Neural cell (in vitro differentiated cells): Measurements from ENCODE around the gene AKAP9. TPM values are rescaled to one million over a fixed set of nuclear protein-coding genes. Genes with fewer than 3 reads are reported as not detected.
"Not testable (repeated sequence)": the region's sequence is repeated elsewhere in the genome, so short reads cannot be mapped to it uniquely, and the experiment has no call there.

ENCODE experiments used
- H2AFZ ChIP-seq: fragments of 200-600, 300-800 bp; sonication (generic), shearing (Covaris generic); 2 replicates; pipeline ENCODE4 v1.6.0; 2014; ENCODE audit warnings: low read depth, mild to moderate bottlenecking, antibody characterized with exemption, low read length, moderate library complexity
- H3F3A ChIP-seq: fragments of 200-600 bp; shearing (Covaris generic); 2 replicates; pipeline ENCODE4 v1.6.1; 2016; ENCODE audit warnings: mild to moderate bottlenecking, moderate library complexity, mixed read lengths, antibody characterized with exemption, low read length; ENCODE audit not compliant: insufficient read depth, poor library complexity, severe bottlenecking
- H3K27ac ChIP-seq: fragments of 200-600, 300-800 bp; sonication (generic), shearing (Covaris generic); 2 replicates; pipeline ENCODE4 v1.5.1; 2014; ENCODE audit warnings: mild to moderate bottlenecking, low read length, moderate library complexity
- H3K27me3 ChIP-seq: fragments of 300-800, 200-600 bp; sonication (generic), shearing (Covaris generic); 2 replicates; pipeline ENCODE4 v1.6.0; 2014; ENCODE audit warnings: mild to moderate bottlenecking, low read depth, low read length, moderate library complexity; ENCODE audit not compliant: insufficient read depth
- H3K36me3 ChIP-seq: fragments of 300-800, 200-600 bp; sonication (generic), shearing (Covaris generic); 2 replicates; pipeline ENCODE4 v1.5.1; 2014; ENCODE audit warnings: mild to moderate bottlenecking, antibody characterized with exemption, low read length, moderate library complexity; ENCODE audit not compliant: insufficient read depth
- H3K4me2 ChIP-seq: fragments of 300-800, 200-600 bp; sonication (generic), shearing (Covaris generic); 2 replicates; pipeline ENCODE4 v1.6.0; 2014; ENCODE audit warnings: mild to moderate bottlenecking, low read length
- H3K4me3 ChIP-seq: fragments of 300-800, 200-600 bp; sonication (generic), shearing (Covaris generic); 2 replicates; pipeline ENCODE4 v1.5.1; 2014; ENCODE audit warnings: mild to moderate bottlenecking, low read length, moderate library complexity
- H3K79me2 ChIP-seq: fragments of 200-600 bp; shearing (Covaris generic); replicated peaks from 2 replicates; pipeline ENCODE4 v1.6.0; 2014; ENCODE audit warnings: mild to moderate bottlenecking, low read length, moderate library complexity; ENCODE audit not compliant: insufficient read depth
- H3K9ac ChIP-seq: fragments of 300-800, 200-600 bp; sonication (generic), shearing (Covaris generic); 2 replicates; pipeline ENCODE4 v1.6.1; 2016; ENCODE audit warnings: mild to moderate bottlenecking, low read length, mixed read lengths
- H3K9me2 ChIP-seq: fragments of 200-600 bp; shearing (Covaris generic); 2 replicates; pipeline ENCODE4 v1.6.1; 2016; ENCODE audit warnings: mild to moderate bottlenecking, low read length, mixed read lengths; ENCODE audit not compliant: insufficient read depth
- H3K9me3 ChIP-seq: fragments of 200-600, 300-800 bp; sonication (generic), shearing (Covaris generic); 2 replicates; pipeline ENCODE4 v1.6.1; 2016; ENCODE audit warnings: mild to moderate bottlenecking, mixed run types, low read length, moderate library complexity, mixed read lengths
- H4K20me1 ChIP-seq: fragments of 200-600 bp; shearing (Covaris generic); 2 replicates; pipeline ENCODE4 v1.6.1; 2016; ENCODE audit warnings: mild to moderate bottlenecking, mixed run types; ENCODE audit not compliant: insufficient read depth
- CTCF ChIP-seq: fragments of 450-650 bp; IDR thresholded peaks from 2 replicates; pipeline ENCODE4 v1.5.1; 2014; ENCODE audit warnings: antibody characterized with exemption, mild to moderate bottlenecking, moderate library complexity; ENCODE audit not compliant: poor library complexity, severe bottlenecking
- EP300 ChIP-seq: fragments of 450-650 bp; conservative IDR thresholded peaks from 2 replicates; pipeline ENCODE4 v1.6.1; 2014; ENCODE audit warnings: antibody characterized with exemption, mild to moderate bottlenecking, moderate library complexity; ENCODE audit not compliant: poor library complexity, severe bottlenecking
- EZH2 ChIP-seq: fragments of 200-600, 300-800 bp; shearing (Covaris generic), sonication (generic); IDR thresholded peaks from 2 replicates; pipeline ENCODE4 v1.6.1; 2014; ENCODE audit warnings: antibody characterized with exemption, low read length, borderline replicate concordance, mild to moderate bottlenecking; ENCODE audit not compliant: insufficient read depth, poor library complexity, severe bottlenecking
- MXI1 ChIP-seq: fragments of 450-650 bp; conservative IDR thresholded peaks from 2 replicates; pipeline ENCODE4 v1.6.1; 2014; ENCODE audit warnings: antibody characterized with exemption, mild to moderate bottlenecking; ENCODE audit not compliant: poor library complexity, severe bottlenecking
- POLR2AphosphoS5 ChIP-seq: IDR thresholded peaks from 2 replicates; pipeline ENCODE4 v1.6.1; 2012
- RAD21 ChIP-seq: fragments of 450-650 bp; conservative IDR thresholded peaks from 2 replicates; pipeline ENCODE4 v1.6.1; 2014; ENCODE audit warnings: antibody characterized with exemption, mild to moderate bottlenecking, moderate library complexity
- REST ChIP-seq: IDR thresholded peaks from 2 replicates; pipeline ENCODE4 v1.6.1; 2012; ENCODE audit warnings: borderline replicate concordance
- SMC3 ChIP-seq: fragments of 450-650 bp; conservative IDR thresholded peaks from 2 replicates; pipeline ENCODE4 v1.6.1; 2014; ENCODE audit warnings: antibody characterized with exemption, mild to moderate bottlenecking, moderate library complexity; ENCODE audit not compliant: poor library complexity
- TAF1 ChIP-seq: IDR thresholded peaks from 2 replicates; pipeline ENCODE4 v1.6.1; 2012; ENCODE audit warnings: low read depth
- polyA plus RNA-seq: library from polyadenylated mRNA; depleted of rRNA; stranded (reverse); fragments of >200 nt; gene quantifications from 2 replicates; pipeline ENCODE4 v1.2.3, GENCODE V29; 2014

AKAP9 gene
- polyA plus RNA-seq, 1 donor from 2014 or later: 120 TPM

GRCh38 chr7:91959023-91959422 is 18.4 kb downstream of the AKAP9 start:
- H2AFZ ChIP-seq: no peak overlapping the region
- H3K27me3 ChIP-seq: no peaks in the 10 kb centered on the region
- H3K9me3 ChIP-seq: no peaks in the 10 kb centered on the region
- H3K27ac ChIP-seq: no peak overlapping the region
- no peaks in the 10 kb centered on the region for H3F3A ChIP-seq
- H3K9ac ChIP-seq: no peak overlapping the region
- H3K79me2 ChIP-seq: peaks cover 87% of the 10 kb centered on the region
- H4K20me1 ChIP-seq: peaks cover 9% of the 10 kb centered on the region
- no peak overlapping the region for H3K4me3 ChIP-seq
- no peaks in the 10 kb centered on the region for H3K9me2 ChIP-seq
- no peak for TF ChIP-seq RAD21
- no peak for TF ChIP-seq TAF1
- no peak for TF ChIP-seq POLR2AphosphoS5
- TF ChIP-seq EP300: no peak
- TF ChIP-seq MXI1: no peak
- TF ChIP-seq SMC3: no peak
- TF ChIP-seq CTCF: no peak
- TF ChIP-seq EZH2: no peak
- TF ChIP-seq REST: no peak
- no peak overlapping the region for H3K4me2 ChIP-seq
- H3K36me3 ChIP-seq: peaks cover 8% of the 10 kb centered on the region

GRCh38 chr7:91961816-91962215 is 21.2 kb downstream of the AKAP9 start:
- TF ChIP-seq SMC3: no peak
- no peak for TF ChIP-seq MXI1
- Histone ChIP-seq H3K9ac (no peak overlapping the region), H3K36me3 (no peaks in the 10 kb centered on the region), H3K4me3 (no peak overlapping the region), H2AFZ (no peak overlapping the region), H3K9me2 (no peaks in the 10 kb centered on the region), H3K79me2 (peaks cover 90% of the 10 kb centered on the region), H3K4me2 (no peak overlapping the region), H3F3A (no peaks in the 10 kb centered on the region), H4K20me1 (peaks cover 4% of the 10 kb centered on the region), H3K27me3 (no peaks in the 10 kb centered on the region), H3K27ac (no peak overlapping the region), H3K9me3 (no peaks in the 10 kb centered on the region)

- TF ChIP-seq RAD21 (no peak), MXI1 (no peak)
- Histone ChIP-seq H3K79me2 (peaks cover 90% of the 10 kb centered on the region), H4K20me1 (peaks cover 4% of the 10 kb centered on the region), H3K27me3 (no peaks in the 10 kb centered on the region), H2AFZ (no peak overlapping the region), H3K36me3 (no peaks in the 10 kb centered on the region), H3K27ac (no peak overlapping the region), H3K4me3 (no peak overlapping the region), H3K4me2 (no peak overlapping the region), H3K9me2 (no peaks in the 10 kb centered on the region), H3K9ac (no peak overlapping the region), H3K9me3 (no peaks in the 10 kb centered on the region), H3F3A (no peaks in the 10 kb centered on the region)
These were observed 21.8 kb downstream of the AKAP9 start for GRCh38 chr7:91962419-91962818.

- not testable (repeated sequence) for H3K27ac ChIP-seq
These were observed 26.9 kb downstream of the AKAP9 start for GRCh38 chr7:91967513-91967912.

More at GRCh38 chr7:91967513-91967912, 26.9 kb downstream of the AKAP9 start:
- not testable (repeated sequence) for H3K4me2 ChIP-seq, H4K20me1 ChIP-seq, H3K36me3 ChIP-seq, H2AFZ ChIP-seq, H3F3A ChIP-seq, H3K9me3 ChIP-seq, H3K27me3 ChIP-seq, H3K4me3 ChIP-seq, H3K9ac ChIP-seq, H3K9me2 ChIP-seq
- peaks cover 93% of the 10 kb centered on the region for H3K79me2 ChIP-seq
